ENCODE results near the gene EBI3.

GRCh38 chr19:4181053-4181508 lies 48.2 kb upstream of the EBI3 start:
- no peak for TF ChIP-seq YY1 (IDR thresholded peaks at IDR 0.05; ENCODE audit: insufficient read depth, insufficient read length)
- no peak for TF ChIP-seq ZNF274 (IDR thresholded peaks at IDR 0.05; ENCODE audit: low read depth, low read length)
